HG02884 (cell line): Measurements from ENCODE around the gene B4GALNT1.
"Not testable (repeated sequence)": the region's sequence is repeated elsewhere in the genome, so short reads cannot be mapped to it uniquely, and the experiment has no call there.

Source experiments
- ATAC-seq: cut with Tn5 transposase; IDR thresholded peaks from one replicate; pipeline ENCODE4 v1.9.1; 2021; ENCODE audit warnings: mild to moderate bottlenecking, moderate library complexity; ENCODE audit not compliant: unreplicated experiment

The B4GALNT1 gene

DNA sequence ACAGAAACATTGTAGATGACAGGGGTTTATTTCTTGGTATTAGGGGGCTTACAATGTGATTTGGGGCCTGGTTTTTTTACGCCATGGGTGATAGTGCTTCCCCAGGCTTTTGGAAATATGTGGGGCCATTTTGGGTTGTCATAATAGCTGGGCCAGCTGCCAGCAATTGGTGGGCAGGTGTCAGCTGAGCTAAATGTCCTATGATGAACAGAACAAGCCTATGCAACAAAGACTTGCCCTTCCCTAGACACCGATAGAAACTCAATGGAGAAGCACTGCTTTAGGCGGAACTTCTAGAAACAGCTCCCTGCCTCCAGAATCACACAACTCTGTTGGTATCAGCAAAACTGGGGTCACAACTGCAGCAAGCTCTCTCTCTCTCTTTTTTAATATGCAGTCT is 5.1 kb upstream of the B4GALNT1 start:
- no peak for ATAC-seq

DNA sequence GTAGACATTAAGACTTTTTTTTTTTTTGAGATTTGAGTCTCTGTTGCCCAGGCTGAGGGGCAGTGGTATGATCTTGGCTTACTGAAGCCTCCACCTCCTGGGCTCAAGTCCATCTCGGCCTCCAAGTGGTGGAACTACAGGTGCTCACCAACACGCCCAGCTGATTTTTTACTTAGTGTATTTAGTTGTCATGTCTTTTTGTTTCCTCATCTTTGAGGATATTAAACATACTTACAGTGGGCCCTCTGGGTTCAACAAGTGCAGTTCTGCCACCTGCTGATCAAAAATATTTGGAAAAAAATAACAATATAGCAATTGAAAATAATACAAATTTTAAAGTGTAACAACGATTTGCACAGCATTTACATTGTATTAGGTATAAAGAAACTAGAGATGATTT is 4.4 kb upstream of the B4GALNT1 start:
- ATAC-seq: no peak

DNA sequence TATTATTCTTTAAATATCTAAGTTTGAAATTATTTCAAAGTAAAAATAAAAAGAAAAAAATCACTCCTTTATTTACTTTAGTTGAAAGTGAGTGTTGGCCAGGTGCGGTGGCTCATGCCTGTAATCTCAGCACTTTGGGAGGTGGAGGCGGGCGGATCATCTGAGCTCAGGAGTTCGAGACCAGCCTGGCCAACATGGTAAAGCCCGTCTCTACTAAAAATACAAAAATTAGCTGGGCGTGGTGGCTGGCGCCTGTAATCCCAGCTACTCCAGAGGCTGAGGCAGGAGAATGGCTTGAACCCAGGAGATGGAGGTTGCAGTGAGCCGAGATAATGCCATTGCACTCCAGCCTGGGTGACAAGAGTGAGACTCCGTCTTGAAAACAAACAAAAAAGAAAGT is 3.7 kb upstream of the B4GALNT1 start:
- not testable (repeated sequence) for ATAC-seq

DNA sequence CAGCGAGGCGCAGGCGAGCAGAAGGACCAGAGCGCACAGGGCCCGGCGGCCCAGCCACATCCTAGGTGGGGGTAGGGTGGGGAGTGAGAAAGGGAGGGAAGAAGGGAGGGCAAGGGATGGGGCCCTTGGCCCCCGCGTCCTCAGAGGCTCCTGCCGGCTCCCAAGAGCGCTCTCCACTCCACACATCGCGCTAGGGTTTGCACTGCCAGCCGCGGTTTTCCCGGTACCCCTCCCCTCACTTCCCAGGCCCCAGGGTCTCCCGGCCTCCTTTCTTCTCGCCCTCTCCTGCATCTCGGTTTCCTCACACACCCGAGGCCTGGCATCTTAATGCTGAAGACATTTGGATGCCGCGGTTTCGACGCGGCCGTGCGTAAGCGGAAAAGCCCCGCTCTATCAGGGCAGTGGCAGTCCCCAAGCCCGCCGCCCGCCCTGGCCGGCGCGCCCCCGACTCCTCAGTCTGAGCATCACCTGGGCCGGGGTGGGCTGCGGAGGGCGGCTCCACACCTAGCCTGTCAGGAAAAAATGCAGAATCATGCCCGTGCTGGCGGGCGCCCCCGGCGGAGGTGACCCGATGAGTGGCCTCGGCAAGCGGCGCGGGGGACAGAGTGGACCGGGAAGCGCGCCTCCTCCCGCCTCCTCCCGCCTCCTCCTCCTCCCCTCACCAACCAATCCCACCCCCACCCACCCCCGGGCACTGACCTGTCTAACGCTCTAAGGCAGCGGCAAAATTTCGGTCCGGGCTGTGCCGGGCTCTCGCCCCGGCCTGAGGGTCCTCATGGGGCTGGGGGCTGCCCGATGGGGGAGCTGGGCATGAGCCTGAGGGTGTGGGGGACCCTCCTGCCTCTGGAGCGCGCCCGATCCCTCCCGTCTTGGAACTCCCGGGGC is 686 bp downstream of the B4GALNT1 start:
- peak; percentile 31 for ATAC-seq

DNA sequence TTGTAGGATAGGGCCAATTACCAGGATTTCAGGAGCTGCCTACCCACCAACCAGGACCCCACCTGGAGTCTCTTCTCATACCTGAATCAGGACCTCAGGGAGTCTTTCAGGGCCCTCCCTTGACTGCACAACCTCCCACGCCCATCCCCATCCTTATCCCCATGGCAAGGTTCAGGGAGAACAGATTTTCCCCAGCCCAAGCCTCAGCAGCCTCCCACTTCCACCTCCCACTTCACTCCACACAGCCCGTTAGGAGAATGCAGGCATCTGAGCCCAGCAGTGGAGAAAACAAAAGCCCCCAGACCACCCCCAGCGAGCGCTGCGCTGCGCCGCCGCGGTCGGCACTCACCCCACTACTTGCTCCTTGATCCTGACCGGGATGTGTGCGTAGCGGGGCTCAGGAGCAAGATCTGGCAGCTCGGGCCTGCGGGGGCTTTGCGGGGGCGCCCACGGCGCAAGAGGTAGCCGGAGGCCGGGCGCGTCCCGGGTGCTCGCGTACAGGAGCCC is 1.4 kb downstream of the B4GALNT1 start:
- no peak for ATAC-seq

DNA sequence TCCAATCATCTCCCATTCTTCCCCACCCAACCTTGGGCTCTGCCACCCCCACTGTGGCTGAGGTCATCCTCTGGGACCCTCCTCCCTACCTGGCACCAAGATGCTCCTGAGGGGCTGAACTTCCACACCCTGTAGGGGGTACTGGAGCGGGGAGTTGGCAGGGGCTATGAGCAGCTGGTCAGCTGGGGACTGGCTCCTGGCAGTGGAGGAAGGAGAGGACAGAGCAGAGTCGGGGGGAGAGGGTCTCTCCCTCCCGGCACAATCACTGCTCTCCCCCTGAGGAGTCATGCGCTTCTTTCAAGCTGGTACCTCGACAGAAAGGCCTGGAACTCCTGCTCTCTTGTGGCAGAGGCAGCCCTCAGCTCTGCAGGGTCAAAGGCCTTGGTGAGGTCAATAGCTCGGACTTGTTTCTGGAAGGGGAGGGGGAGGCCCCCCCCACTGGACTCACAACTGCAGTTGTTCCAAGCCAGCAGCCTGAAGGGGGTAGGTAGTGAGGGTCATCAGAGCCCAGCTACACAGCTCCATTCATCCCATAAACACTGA is 2.0 kb downstream of the B4GALNT1 start:
- no peak for ATAC-seq

DNA sequence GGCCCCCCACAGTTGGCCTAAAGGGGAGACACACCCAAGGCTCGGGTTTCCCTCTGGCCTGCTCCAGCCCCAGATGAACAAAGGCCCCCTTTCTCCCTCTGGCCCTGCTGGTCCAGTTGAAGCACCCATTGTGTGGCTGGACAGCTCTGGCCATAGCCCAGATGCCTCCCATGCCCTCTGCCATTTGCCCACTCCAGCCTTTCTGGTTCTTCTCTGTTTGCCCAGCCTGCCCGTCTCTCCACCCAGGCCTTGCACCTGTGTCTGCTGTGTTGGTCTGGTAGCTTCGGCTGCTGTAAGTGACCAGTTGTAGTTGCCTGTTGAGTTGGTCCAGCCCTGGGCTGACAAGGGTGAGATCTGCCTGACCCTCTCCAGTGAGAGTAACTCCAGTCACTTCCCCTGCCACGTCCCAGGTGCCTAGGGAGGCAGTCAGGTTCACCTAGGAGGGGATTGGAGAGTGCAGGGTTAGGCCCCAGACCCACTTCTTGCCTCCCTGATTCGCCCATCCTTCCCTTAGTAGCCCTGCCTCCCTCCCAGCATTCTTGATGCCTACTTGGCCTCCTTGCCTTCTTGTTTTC is 3.0 kb downstream of the B4GALNT1 start:
- no peak for ATAC-seq

DNA sequence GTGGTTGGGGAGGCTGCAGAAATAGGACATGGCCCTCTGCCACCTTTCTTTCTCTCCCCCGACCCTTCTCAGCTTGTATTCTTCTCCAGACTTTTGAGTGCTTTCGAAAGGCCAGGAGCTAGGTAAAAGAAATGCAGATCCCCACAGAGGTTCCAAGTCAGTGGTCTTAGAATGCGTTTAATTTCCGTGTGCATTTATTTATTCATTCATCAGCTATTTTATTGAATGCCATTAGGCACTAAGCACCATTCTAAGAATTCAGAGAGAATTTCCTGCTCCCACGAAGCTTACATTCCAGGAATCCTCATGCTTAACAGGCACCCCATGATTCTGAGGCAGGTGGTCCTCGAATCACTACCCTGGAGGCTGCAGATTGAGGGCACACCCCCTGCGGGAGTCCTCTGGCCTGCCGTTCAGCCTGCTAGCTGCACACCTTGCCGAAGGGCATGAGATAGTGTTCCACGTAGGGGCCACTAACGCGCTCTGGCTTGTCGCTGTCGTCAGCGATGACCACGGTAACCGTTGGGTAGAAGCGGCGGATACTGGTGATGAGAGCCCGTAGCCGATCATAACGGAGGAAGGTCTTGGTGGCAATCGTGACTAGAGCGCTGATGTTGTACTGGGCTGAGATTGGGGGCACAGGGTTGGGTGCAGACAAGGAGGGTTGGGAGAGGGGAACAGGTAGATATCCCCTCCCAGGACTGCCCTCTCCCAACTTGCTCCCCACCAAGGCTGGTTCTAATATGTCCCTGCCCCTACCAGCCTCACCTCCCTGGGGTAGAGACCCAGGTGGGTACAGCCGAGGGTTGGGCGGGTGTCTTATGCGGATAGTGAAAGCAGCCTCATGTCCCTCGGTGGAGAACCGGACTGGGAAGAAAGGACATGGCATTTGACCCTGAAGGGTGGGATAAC is 4.5 kb downstream of the B4GALNT1 start:
- ATAC-seq: no peak

DNA sequence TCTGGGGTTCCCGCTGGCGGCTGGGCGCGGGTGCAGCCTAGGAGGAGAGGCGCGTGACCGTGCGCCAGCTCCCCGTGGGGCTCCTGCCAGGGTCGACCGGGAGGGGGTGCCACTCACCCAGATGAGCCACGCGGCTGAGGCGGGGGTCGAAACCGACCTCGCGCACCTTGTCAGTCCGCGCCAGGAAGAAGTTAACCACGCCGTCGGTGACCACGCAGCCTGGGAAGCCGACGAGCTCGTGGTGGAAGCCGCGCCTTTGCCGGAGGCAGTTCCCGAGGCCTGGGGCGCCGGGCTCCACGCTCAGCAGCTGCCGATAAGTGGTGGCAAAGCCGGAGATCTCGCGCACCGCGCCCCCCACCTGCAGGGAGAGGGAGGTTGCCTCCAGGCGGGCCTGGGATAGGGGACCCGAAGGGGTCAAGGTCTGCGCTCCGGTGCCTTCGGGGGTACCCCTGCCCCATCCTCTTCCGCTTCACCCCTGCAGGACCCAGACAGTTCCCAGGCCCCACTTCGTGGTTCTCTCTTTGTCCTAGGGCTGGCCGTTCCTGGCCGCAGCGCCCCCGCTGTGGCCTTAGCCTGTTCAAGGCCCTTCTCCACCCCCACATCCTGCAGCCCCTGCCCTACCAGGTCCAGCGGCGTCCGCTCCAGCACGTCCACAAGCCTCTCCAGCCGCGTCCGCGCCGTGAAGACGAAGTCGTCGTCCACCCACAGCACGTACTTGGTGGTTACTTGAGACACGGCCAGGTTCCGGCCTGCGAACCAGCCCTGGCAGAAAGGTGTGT is 5.3 kb downstream of the B4GALNT1 start:
- ATAC-seq: no peak

DNA sequence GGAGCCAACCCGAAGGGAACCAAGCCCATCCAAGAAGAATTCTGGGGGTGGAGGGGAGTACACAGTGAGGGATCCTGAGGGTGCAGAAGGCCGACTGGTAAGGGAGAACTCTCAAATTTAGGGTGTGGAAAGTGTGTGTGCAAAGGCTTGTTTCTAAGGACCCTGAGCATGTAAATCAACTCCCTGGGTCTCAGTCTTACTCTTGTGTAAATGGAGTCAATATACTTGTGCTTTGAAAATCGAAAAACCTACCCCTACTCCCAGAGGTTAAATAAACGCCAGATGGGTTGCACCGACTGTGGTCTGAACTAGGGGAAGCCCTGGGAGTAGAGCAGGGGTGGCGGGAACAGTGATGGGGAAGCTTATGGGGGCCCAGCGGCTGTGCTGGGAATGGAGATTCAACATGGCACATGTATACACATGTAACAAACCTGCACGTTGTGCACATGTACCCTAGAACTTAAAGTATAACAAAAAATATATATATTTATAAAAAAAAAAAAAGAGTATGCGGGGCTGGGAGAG is 6.0 kb downstream of the B4GALNT1 start:
- no peak for ATAC-seq

DNA sequence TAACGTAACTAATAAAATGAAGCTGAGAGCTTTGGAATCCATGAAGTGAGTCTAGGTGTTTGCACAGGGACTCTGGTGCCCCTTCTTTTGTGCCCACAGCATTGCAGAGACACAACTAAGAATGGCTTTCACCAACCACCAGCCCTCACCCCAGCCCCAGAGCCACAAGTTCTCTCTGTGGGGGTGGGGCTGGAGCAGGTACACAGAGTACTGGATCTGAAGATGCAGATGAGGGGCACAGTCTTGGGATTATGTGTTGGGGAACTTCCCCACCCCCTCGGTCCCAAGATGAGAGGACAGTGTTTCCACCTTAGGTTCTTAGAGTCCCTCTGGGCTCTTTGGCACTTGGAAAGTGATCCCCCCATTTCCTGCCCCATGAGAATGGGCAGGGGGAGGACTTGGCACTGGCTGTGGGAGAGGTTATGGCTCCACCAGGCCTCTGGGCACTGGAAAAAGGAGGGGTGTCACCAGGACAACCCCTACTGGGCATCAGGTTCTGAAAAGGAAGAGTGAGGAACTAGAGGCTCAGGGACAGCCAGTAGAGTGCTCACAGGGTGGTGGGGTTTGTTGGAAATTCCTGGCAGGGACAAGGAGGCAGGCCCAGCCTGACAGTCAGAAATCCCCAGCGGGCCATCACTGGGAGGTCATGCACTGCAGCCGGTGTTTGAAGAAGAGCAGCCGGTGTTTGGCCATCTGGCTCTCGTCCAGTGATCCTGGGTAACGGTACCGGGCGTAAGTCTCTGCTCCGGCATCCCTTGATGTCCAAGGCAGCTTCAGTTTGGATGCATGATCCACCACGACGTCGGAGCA is 6.7 kb downstream of the B4GALNT1 start:
- ATAC-seq: no peak

DNA sequence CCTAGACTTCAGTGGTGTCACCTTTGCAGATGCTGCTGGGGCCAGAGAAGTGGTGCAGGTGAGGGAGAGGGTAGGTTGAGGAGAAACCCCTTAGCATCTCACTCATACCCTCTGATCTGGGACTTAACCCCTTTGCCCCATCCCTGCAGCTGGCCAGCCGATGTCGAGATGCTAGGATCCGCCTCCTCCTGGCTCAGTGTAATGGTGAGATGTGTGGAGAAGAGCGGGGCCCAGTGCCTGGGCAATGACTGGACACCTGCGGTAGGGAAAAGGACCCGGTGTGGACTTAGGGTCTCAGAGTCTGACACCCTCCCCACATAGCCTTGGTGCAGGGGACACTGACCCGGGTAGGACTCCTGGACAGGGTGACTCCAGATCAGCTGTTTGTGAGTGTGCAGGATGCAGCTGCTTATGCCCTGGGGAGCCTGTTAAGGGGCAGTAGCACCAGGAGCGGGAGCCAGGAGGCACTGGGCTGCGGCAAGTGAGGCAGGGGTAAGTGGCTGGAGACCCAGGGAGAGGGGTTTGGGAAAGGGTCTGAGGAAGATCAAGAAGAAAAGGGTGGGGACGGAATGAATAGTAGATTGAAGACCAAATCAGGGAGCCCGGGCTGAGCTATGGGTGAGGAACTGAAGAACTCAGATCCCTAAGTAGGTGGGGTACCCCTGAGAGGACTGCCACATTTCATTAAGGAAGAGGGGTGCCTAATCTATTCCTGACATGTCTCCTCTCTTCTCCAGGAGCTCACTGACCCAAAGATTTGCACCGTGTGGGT is 7.6 kb downstream of the B4GALNT1 start:
- ATAC-seq: no peak

DNA sequence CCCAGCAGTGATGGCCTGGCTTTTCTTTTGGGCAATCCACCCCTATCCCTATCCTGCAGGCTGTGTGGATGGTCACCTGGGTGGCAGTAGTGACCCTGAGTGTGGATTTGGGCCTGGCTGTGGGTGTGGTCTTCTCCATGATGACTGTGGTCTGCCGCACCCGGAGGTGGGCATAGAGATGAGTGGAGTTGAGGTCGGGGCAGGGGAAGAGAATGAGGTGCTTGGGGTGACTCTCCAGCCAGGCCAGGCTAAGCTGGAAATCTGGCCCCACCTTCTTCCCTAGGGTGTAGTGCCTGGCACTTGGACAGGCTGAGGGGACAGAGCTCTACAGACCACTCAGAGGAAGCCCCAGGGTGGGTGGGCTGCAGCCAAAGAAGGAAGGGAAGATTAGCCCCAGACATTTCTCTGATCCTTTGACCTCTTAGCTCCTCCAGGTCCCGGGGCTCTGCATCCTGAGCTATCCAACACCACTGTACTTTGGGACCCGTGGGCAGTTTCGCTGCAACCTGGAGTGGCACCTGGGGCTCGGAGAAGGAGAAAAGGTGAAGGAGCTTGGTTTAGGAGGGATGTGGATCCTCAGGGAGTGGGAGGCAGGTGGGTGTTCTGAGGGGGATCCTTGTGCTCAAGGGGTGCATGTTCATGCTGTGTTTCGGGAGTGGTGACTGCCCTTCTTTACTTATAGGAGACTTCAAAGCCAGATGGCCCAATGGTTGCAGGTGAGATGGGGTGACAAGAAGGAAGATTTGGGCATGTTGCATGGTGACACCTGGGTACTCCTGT is 8.4 kb downstream of the B4GALNT1 start:
- ATAC-seq: no peak

DNA sequence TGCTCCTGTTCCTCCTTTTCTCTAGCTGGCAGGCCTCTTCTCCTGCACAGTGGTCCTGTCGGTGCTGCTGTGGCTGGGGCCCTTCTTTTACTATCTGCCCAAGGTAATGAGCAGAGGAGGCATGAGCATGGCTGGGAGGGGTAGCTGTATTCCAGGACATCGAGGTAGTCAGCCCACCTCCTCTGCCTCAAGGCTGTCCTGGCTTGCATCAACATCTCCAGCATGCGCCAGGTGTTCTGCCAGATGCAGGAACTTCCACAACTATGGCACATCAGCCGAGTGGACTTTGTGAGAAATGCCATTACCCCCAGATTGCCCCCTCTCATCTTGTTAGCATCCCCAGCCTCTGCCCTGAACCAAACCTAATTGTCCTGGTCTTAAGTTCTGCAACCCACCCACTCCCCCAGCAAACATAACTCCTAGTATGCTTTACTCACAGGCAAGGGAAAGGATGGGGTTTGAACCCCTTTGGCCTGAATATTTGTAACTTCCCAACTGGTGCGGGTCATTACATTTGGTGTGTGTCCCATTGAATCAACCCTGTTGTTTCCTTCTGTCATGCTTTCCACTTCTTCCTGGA is 9.1 kb downstream of the B4GALNT1 start:
- no peak for ATAC-seq

DNA sequence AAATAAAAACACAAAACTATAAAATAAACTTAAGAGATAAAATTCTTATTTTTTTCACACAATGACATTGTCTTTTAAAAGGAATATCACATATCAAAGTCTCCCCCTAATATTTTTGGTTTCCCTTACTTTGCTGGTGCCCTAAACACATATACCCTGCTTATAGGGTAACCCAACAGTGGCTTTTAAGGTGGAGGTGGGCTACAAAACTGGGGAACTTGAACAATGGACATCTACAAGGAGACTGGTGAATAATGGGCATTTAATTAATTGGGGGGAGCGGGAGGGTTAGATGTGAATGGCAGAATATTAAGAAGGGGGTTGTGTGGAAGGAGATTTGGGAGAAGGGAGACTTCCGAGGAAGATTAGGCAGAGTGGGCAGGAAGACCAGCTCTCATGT is 9.6 kb downstream of the B4GALNT1 start:
- ATAC-seq: no peak

DNA sequence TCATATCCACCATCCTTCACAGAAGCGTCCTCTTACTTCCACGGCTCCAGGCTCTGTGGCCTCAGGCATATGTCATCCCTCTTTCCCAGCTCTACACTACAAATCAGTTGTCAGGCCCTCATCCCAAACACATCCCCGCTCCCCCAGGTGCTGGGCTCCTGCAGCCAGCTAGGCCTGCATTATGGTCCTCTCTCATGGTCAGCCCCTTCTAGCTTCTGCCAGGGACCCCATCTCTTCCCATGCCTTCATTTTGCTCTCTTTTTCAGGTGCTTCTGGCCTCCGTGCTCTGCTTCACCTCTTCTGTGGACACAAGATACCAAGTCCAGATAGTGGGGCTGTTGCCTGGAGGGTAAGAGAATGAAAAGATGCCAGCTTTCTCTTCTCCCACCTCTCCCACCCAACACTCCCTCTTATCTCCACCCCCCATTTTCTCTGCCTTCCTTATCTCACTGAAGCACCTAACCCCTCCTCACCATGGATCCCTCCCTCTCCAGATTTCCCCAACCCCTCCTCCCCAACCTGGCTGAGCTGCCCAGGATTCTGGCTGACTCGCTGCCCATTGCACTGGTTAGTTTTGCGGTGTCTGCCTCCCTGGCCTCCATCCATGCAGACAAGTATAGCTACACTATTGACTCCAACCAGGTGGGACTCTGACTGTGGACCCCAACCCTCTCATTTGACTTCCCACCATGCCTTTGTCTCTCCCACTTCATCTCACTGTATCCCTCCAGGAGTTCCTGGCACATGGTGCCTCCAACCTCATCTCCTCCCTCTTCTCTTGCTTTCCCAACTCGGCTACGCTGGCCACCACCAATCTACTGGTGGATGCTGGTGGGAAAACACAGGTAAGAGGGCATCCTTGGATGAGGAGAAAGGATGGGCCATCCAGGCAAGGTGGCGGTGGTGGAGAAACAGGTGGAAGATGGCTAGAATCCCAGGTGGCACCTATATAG is 10.4 kb downstream of the B4GALNT1 start:
- no peak for ATAC-seq
